Testis (tissue), 2 donors: ENCODE results near the gene IRS1.

Source experiments
- CTCF ChIP-seq, 3 experiments: fragments of 450-650 bp in 2 of 3; fragments of 200-600 bp in 1 of 3; sonication (generic) in 1 of 3; IDR thresholded peaks; one replicate each; pipeline ENCODE4 v1.5.1; 2016 to 2019; ENCODE audit warnings: antibody characterized with exemption in 3 of 3, mild to moderate bottlenecking in 2 of 3, moderate library complexity in 1 of 3
- POLR2A ChIP-seq: fragments of 450-650 bp; IDR thresholded peaks from one replicate; pipeline ENCODE4 v1.6.1; 2017; ENCODE audit warnings: antibody characterized with exemption, mild to moderate bottlenecking, moderate library complexity

DNA sequence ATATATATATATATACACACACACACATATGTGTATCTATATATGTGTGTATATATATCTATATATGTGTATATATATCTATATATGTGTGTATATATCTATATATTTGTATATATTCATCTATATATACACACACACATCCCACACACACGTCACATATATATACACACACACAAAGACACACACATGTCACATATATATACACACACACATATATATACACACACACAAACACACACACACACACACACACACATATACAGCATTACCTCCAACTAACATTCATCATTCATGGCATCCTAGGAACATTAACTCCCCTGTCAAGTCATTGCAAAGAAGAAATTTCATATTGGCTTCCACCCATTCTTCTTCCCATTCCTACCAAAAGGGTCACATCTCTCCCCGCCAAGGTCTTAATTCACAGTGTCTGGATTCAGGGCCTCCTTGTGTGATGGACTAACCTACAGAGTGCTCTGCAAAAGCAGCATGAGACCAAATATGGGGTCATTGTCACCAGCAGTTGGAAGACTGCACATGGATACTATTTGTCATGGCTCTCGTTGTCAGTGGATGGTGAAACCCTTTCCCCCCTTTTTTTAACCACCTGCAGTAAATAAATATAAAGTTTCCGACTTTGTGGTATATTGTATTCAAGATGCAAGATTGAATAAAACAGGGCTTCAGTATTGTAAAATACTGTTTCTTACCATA, 67.0 kb downstream of the IRS1 start:
- TF ChIP-seq CTCF (IDR thresholded peaks at IDR 0.05): no peak
- no peak for TF ChIP-seq POLR2A
